SH-SY5Y (cell line): ENCODE results near the gene SMAD4.

Source experiments
- GATA2 ChIP-seq: IDR thresholded peaks from 2 replicates; pipeline ENCODE4 v1.6.1; 2011; ENCODE audit warnings: mild to moderate bottlenecking, low read depth, low read length
- GATA3 ChIP-seq: IDR thresholded peaks from 2 replicates; pipeline ENCODE4 v1.6.1; 2011; ENCODE audit warnings: low read depth, mild to moderate bottlenecking, low read length, moderate library complexity

DNA sequence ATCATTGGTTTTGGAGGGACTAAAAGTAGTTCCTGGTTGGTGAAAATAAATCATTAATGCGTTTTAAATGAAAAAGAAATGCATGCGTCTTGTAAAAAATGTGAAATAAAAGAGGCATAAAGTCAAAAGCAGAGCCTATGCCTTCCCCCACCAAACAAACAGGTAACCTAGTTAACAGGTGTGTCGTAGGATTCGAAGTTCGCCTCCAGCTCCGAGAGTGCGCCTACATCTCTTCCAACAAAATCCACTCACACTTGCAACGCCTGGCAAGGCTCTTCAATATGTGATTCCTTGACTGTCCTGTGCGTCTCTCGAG is 677 bp upstream of the SMAD4 start:
- TF ChIP-seq GATA3 (no peak), GATA2 (no peak)
